Esophagus (tissue), 2 donors: ENCODE measurements around the gene ASIC4. TPM values are rescaled to one million over a fixed set of nuclear protein-coding genes. Genes with fewer than 3 reads are reported as not detected.

Experiments
- H3K27ac ChIP-seq, 2 donors: one replicate each; pipeline ENCODE4 v1.5.1; 2013; ENCODE audit warnings: low read depth in 2 of 2, mild to moderate bottlenecking in 2 of 2, inconsistent platforms in 1 of 2, low read length in 1 of 2, moderate library complexity in 1 of 2
- H3K27me3 ChIP-seq, 2 donors: one replicate each; pipeline ENCODE4 v1.6.1; 2013; ENCODE audit warnings: low read length in 2 of 2, control low read depth in 1 of 2, mild to moderate bottlenecking in 1 of 2; ENCODE audit not compliant: insufficient read depth in 2 of 2, control insufficient read depth in 1 of 2
- H3K36me3 ChIP-seq, 2 donors: one replicate each; pipeline ENCODE4 v1.6.1; 2013; ENCODE audit warnings: low read length in 1 of 2; ENCODE audit not compliant: control insufficient read depth in 2 of 2, insufficient read depth in 2 of 2
- H3K4me1 ChIP-seq, 2 donors: one replicate each; pipeline ENCODE4 v1.6.1; 2013; ENCODE audit warnings: low read length in 1 of 2; ENCODE audit not compliant: control insufficient read depth in 2 of 2, insufficient read depth in 2 of 2
- H3K4me3 ChIP-seq, 2 donors: one replicate each; pipeline ENCODE4 v1.5.1; 2013; ENCODE audit warnings: low read length in 2 of 2, mild to moderate bottlenecking in 2 of 2, low read depth in 1 of 2, moderate library complexity in 1 of 2
- H3K9me3 ChIP-seq, 2 donors: one replicate each; pipeline ENCODE4 v1.6.1; 2013; ENCODE audit warnings: mild to moderate bottlenecking in 2 of 2, low read depth in 1 of 2, low read length in 1 of 2, moderate library complexity in 1 of 2; ENCODE audit not compliant: control insufficient read depth in 2 of 2, insufficient read depth in 1 of 2
- WGBS, 2 donors: extraction: QIAGEN DNeasy Blood & Tissue Kit; methylation state at CpG; one replicate each; pipeline ENCODE4 v1.1.7; 2013; 5-methylcytosine and 5-hydroxymethylcytosine counted together
- polyA plus RNA-seq, 2 donors: library from polyadenylated mRNA; stranded (reverse); fragments of 200-250 nt; gene quantifications; one replicate each; pipeline ENCODE4 v1.2.3, GENCODE V29; 2013
- donor health status: healthy with polysubstance abuse.
- donor health status: Bipolar disorder and iron deficiency.

ASIC4 gene
- polyA plus RNA-seq, 2 donors: 0.01 to 0.02 TPM

GRCh38 chr2:219495531-219496122, 18.7 kb upstream of the ASIC4 start:
- WGBS, 2 donors: 22 to 23% methylated on average over 14 of the region's 14 CpGs
- peaks cover 0 to 13% of the 10 kb centered on the region in 2 donors for H3K4me1 ChIP-seq

GRCh38 chr2:219496247-219496824, 17.9 kb upstream of the ASIC4 start:
- peaks cover 0 to 13% of the 10 kb centered on the region in 2 donors for H3K4me1 ChIP-seq
- H3K9me3 ChIP-seq: no peaks in the 10 kb centered on the region
- H3K36me3 ChIP-seq: no peaks in the 10 kb centered on the region
- peak overlapping the region in 1 of 2 donors; percentile 34 for H3K27ac ChIP-seq
- WGBS, 2 donors: 33 to 39% methylated on average over 20 of the region's 20 CpGs
- peaks cover 0 to 8% of the 10 kb centered on the region in 2 donors for H3K27me3 ChIP-seq
- no peak overlapping the region for H3K4me3 ChIP-seq

More at GRCh38 chr2:219495531-219496122, 18.7 kb upstream of the ASIC4 start:
- Histone ChIP-seq H3K27ac (peak overlapping the region; percentile 21 to 34), H3K9me3 (no peaks in the 10 kb centered on the region), H3K27me3 (peaks cover 0 to 8% of the 10 kb centered on the region in 2 donors), H3K4me3 (no peak overlapping the region), H3K36me3 (no peaks in the 10 kb centered on the region)

DNA sequence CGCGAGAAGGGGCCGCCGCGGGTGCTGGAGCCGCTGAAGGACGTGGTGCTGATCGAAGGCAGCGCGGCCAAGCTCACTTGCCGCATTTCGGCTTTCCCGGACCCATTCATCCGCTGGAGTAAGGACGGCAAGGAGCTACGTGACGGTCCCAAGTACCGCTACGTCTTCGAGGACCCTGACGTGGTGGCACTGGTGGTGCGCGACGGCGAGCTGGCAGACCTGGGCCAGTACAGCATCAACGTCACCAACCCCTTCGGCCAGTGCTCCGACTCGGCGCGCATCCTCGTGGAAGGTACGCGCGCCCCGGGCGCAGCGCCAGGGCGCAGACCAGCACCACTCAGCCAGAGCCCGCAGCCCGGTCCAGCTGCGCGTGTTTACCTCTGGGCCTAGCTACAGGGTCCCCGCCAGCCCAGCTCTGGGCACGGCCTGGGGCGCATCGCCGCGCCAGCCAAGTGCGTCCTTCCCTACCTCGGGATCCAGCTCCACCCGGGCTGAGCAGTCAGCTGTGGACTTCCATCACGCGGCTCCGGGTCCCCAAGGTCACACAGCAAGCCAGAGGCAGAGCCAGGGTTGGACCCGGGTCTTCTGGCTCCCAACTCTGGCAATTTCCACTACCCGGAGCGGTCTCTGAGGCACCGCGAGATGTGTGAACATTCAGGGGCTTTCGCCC, 17.3 kb upstream of the ASIC4 start:
- WGBS, 2 donors: 9 to 10% methylated on average over 60 to 61 of the region's 61 CpGs
- peaks cover 0 to 8% of the 10 kb centered on the region in 2 donors for H3K27me3 ChIP-seq
- H3K9me3 ChIP-seq: no peaks in the 10 kb centered on the region
- H3K4me3 ChIP-seq: no peak overlapping the region
- peaks cover 0 to 13% of the 10 kb centered on the region in 2 donors for H3K4me1 ChIP-seq
- peak overlapping the region in 1 of 2 donors; percentile 24 for H3K27ac ChIP-seq
- H3K36me3 ChIP-seq: no peaks in the 10 kb centered on the region

DNA sequence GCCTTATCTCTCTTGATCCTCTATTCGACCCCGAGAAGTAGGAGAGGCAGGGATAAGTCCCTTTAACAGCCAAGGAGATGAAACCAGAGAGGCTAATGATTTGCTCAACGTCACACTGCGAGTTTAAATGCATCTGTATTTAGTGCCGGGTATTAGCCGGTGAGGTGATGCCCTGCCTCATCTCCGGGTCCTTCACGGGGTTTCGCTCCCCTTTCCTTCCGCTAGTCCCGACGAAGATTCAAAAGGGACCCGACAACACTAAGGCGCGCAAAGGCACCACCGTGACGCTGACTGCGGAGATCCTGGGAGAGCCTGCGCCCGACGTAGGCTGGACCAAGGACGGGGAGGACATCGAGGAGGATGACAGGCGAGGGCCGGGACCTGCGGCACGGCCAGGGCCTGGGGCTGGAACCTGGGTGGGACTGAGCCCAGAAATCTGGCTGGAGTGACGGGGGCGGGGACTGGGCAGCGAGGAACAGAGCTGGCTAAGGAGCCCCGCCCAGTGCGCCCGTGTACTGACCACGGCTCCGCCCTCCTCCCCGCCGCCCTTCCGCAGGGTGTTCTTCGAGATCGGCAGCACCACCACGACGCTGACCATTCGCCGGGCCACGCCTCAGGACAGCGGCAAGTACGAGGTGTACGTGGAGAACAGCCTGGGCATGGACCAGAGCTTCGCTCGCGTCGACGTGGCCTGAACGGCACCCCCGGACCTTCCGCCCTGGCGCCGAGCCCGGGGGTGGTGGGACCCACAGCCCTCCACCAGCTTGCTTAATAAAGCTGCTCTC, 16.6 kb upstream of the ASIC4 start:
- peak overlapping the region; percentile 92 for H3K27ac ChIP-seq
- H3K4me3 ChIP-seq: peak overlapping the region; percentile 67 to 77
- H3K36me3 ChIP-seq: no peaks in the 10 kb centered on the region
- 2 to 6% methylated on average over 43 to 59 of the region's 59 CpGs for WGBS, 2 donors
- peaks cover 0 to 8% of the 10 kb centered on the region in 2 donors for H3K27me3 ChIP-seq
- peaks cover 0 to 13% of the 10 kb centered on the region in 2 donors for H3K4me1 ChIP-seq
- H3K9me3 ChIP-seq: no peaks in the 10 kb centered on the region

DNA sequence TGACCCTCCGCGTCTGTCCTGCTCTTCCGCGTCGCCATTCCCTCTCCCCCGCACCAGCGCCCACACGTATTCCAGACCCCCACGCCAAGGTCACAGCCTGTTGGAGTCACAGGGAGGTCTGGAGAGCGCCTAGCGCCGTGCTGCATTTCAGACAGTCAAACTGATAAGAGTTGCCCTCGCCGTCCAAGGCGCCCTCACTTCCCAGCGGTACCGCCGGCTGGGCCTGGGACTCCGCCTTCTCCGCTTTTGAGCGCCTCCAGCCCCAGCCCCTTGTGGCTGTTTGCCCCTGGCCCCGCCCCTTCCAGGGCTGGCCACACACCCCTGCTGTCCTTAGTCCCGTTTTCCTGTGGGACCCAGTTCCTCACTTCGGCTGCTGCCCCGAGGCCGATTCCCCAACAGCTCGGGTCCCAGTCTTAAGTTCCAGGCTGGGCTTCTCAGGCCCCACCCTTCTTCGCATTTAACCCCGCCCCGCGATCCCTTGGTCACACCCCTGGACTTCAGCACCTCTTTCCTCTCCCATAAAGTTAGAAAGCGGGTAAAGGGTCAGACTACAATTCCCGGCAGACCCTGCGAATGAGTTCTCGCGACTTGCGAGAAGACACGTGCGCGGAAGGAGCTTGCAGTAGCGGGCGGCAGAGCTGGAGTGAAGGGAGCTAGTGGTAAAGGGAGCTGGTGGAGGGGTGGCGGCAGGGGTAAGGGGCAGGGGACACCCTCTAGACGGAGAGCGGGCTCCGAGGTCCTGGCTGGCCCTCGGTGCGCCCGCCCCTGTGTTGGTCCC, 15.8 kb upstream of the ASIC4 start, which contains the start of gene GMPPA:
GMPPA (plus strand) TSS at position 612 of the 778 bp plus-strand sequence. CDS start 1,085 bp downstream, outside the sequence.
- H3K4me1 ChIP-seq: peaks cover 0 to 13% of the 10 kb centered on the region in 2 donors
- 0% methylated on average over 49 of the region's 49 CpGs for WGBS, 2 donors
- H3K4me3 ChIP-seq: peak within 1 kb of the TSS; percentile 67 to 77
- peak within 1 kb of the TSS; percentile 92 for H3K27ac ChIP-seq
- H3K27me3 ChIP-seq: peaks cover 0 to 8% of the 10 kb centered on the region in 2 donors
- H3K9me3 ChIP-seq: no peaks in the 10 kb centered on the region
- peaks cover 0 to under 1% of the 10 kb centered on the region in 2 donors for H3K36me3 ChIP-seq

DNA sequence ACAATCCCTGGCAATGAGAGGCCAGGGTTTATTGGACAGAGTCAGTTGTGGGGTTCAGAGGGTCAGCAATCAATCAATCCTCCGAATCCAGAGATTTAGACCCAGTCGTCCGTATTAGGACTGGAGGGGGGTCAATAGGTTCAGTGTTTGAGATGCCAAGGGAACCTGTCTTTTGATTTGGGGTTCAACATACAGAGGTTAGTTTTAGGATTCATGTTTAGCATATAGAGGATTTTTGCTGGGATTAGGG, 15.3 kb upstream of the ASIC4 start:
- H3K4me1 ChIP-seq: peaks cover 0 to 13% of the 10 kb centered on the region in 2 donors
- H3K27ac ChIP-seq: peak overlapping the region in 1 of 2 donors; percentile 92
- H3K36me3 ChIP-seq: peaks cover 0 to 5% of the 10 kb centered on the region in 2 donors
- 0 to 1% methylated on average over 3 of the region's 3 CpGs for WGBS, 2 donors
- peak overlapping the region; percentile 45 to 77 for H3K4me3 ChIP-seq
- H3K27me3 ChIP-seq: peaks cover 0 to 8% of the 10 kb centered on the region in 2 donors
- no peaks in the 10 kb centered on the region for H3K9me3 ChIP-seq

DNA sequence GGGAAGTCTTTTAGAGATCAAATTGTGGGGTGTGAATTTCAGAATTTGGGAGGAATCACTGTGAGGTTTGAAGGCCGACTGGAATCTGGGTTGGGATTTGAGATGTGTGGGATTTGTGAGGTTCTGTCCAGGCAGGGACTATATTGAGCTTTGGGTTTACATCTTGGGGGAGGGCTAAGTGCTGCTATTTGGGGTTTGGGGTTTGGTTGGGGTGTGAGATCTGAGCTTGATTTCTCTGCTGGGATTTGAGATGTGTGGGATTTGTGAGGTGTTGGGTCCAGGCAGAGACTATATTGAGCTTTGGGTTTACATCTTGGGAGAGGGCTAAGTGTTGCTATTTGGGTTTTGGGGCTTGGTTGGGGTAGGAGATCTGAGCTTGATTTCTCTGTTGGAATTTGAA, 14.7 kb upstream of the ASIC4 start:
- H3K4me1 ChIP-seq: peaks cover 0 to 13% of the 10 kb centered on the region in 2 donors
- peak overlapping the region in 1 of 2 donors; percentile 77 for H3K4me3 ChIP-seq
- H3K27me3 ChIP-seq: peaks cover 0 to 8% of the 10 kb centered on the region in 2 donors
- 52 to 64% methylated on average over 1 of the region's 1 CpG for WGBS, 2 donors
- peaks cover 0 to 9% of the 10 kb centered on the region in 2 donors for H3K36me3 ChIP-seq
- H3K27ac ChIP-seq: no peak overlapping the region
- H3K9me3 ChIP-seq: no peaks in the 10 kb centered on the region

DNA sequence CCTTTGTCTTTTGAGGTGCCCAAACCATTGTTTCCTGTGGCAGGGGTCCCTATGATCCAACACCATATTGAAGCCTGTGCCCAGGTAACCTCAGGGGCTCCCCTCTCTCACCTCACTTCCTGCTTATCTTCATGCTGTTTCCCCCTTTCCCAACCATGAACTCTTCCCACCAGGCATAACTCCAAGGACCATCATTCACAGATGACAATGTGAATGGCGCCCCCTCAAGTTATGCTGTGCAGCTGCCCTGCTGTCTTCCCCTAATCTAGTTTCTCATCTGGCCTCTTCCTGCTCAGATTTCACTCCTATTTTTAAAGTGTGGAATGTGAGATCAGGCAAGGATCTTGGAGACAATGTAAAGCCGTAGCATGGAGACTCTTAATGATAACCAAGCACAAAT, 14.1 kb upstream of the ASIC4 start:
- H3K9me3 ChIP-seq: no peaks in the 10 kb centered on the region
- 90 to 96% methylated on average over 2 of the region's 2 CpGs for WGBS, 2 donors
- peaks cover 0 to 8% of the 10 kb centered on the region in 2 donors for H3K27me3 ChIP-seq
- H3K4me1 ChIP-seq: peaks cover 0 to 13% of the 10 kb centered on the region in 2 donors
- no peak overlapping the region for H3K27ac ChIP-seq
- H3K36me3 ChIP-seq: peaks cover 0 to 9% of the 10 kb centered on the region in 2 donors
- H3K4me3 ChIP-seq: no peak overlapping the region

DNA sequence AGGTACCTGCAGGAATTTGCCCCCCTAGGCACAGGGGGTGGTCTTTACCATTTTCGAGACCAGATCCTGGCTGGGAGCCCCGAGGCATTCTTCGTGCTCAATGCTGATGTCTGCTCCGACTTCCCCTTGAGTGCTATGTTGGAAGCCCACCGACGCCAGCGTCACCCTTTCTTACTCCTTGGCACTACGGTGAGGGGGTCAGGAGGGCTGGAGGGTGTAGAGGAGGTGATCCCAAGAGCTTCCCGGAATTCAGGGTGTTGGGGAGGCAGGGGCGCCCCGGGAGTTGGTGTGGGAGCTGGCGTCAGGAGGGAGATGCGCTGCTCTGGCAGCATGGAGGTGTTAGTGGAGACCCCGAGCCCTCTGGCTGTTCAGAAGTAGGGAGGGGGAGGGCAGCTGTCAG, 12.4 kb upstream of the ASIC4 start:
- H3K4me1 ChIP-seq: peaks cover 0 to 9% of the 10 kb centered on the region in 2 donors
- peaks cover 0 to 23% of the 10 kb centered on the region in 2 donors for H3K36me3 ChIP-seq
- WGBS, 2 donors: 92 to 95% methylated on average over 14 of the region's 14 CpGs
- peaks cover 0 to 3% of the 10 kb centered on the region in 2 donors for H3K27me3 ChIP-seq
- no peak overlapping the region for H3K4me3 ChIP-seq
- H3K9me3 ChIP-seq: no peaks in the 10 kb centered on the region
- no peak overlapping the region for H3K27ac ChIP-seq
